AG08395 (cell line): ENCODE measurements around the gene TIMM13.
"Not testable (repeated sequence)": the region's sequence is repeated elsewhere in the genome, so short reads cannot be mapped to it uniquely, and the experiment has no call there.

Experiments
- DNase-seq: peaks from one replicate; pipeline ENCODE4 v3.0.0; 2012; ENCODE audit warnings: mixed read lengths, low spot score

Gene TIMM13

GRCh38 chr19:2427429-2428320 is at the start of gene TIMM13:
Gene TIMM13, minus strand, starts transcription at chr19:2427586. Its CDS starts 53 bp downstream, at chr19:2427533.
- DNase-seq = peak; percentile 98

GRCh38 chr19:2476451-2477140 is 49.2 kb upstream of the TIMM13 start:
- no peak for DNase-seq

GRCh38 chr19:2475702-2476450 is 48.5 kb upstream of the TIMM13 start, which contains the start of gene GADD45B:
Gene GADD45B, plus strand, starts transcription at chr19:2476127. Its CDS starts 232 bp downstream, at chr19:2476359.
- DNase-seq = peak; percentile 100

GRCh38 chr19:2475018-2475701 is 47.8 kb upstream of the TIMM13 start:
- no peak for DNase-seq

GRCh38 chr19:2474232-2475017 is 47.0 kb upstream of the TIMM13 start:
- peak; percentile 86 for DNase-seq

GRCh38 chr19:2469915-2470200 is 42.5 kb upstream of the TIMM13 start:
- DNase-seq = not testable (repeated sequence)

- DNase-seq = peak; percentile 59
Observed at GRCh38 chr19:2469102-2469914, 41.9 kb upstream of the TIMM13 start.

- DNase-seq = no peak
Observed at GRCh38 chr19:2468596-2468995, 41.2 kb upstream of the TIMM13 start.

- no peak for DNase-seq
Observed at GRCh38 chr19:2464389-2464788, 37.0 kb upstream of the TIMM13 start.

GRCh38 chr19:2463694-2464093 is 36.3 kb upstream of the TIMM13 start:
- DNase-seq = not testable (repeated sequence)

- DNase-seq = peak; percentile 93
Observed at GRCh38 chr19:2462635-2463421, 35.4 kb upstream of the TIMM13 start.

- peak; percentile 78 for DNase-seq
Observed at GRCh38 chr19:2461751-2462634, 34.6 kb upstream of the TIMM13 start.

GRCh38 chr19:2460245-2460644 is 32.9 kb upstream of the TIMM13 start:
- DNase-seq = no peak

GRCh38 chr19:2458776-2459175 is 31.4 kb upstream of the TIMM13 start:
- not testable (repeated sequence) for DNase-seq

GRCh38 chr19:2458054-2458453 is 30.7 kb upstream of the TIMM13 start:
- no peak for DNase-seq

- no peak for DNase-seq
Observed at GRCh38 chr19:2457394-2458037, 30.1 kb upstream of the TIMM13 start.

- DNase-seq = peak; percentile 58
Observed at GRCh38 chr19:2455851-2456570, 28.6 kb upstream of the TIMM13 start.
